ENCODE results near the gene RNF223.

The RNF223 gene

DNA sequence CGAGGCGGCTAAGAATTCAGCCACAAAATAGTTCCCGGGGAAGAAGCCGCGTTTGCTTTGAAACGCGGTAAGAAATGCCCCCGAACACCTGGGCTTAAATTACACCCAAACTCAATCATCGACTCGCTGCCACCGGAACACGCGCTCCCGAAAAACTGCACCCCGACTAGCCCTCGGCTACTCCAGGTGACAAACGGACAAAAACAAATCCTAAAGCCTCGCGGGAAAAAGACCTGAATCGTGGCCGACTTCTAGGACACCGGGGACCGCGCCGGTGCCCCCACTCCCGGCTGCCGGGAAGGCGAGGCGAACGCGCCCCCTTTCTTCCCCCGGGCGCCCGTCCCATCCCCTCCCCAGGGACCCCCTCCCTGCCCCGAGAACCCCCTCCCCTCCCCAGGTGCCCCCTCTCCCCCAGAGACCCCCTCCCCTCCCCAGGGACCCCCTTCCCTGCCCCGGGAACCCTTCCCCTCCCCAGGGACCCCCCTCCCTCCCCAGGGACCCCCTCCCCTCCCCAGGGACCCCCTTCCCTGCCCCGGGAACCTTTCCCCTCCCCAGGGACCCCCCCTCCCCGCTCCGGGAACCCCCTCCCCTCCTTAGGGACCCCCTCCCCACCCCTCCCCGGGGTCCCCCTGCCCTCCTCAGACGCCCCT, 41.2 kb upstream of the RNF223 start:
- DNase-seq (ENCODE audit: low read depth, low spot score), result no peak
- TF ChIP-seq, protein P1, sequence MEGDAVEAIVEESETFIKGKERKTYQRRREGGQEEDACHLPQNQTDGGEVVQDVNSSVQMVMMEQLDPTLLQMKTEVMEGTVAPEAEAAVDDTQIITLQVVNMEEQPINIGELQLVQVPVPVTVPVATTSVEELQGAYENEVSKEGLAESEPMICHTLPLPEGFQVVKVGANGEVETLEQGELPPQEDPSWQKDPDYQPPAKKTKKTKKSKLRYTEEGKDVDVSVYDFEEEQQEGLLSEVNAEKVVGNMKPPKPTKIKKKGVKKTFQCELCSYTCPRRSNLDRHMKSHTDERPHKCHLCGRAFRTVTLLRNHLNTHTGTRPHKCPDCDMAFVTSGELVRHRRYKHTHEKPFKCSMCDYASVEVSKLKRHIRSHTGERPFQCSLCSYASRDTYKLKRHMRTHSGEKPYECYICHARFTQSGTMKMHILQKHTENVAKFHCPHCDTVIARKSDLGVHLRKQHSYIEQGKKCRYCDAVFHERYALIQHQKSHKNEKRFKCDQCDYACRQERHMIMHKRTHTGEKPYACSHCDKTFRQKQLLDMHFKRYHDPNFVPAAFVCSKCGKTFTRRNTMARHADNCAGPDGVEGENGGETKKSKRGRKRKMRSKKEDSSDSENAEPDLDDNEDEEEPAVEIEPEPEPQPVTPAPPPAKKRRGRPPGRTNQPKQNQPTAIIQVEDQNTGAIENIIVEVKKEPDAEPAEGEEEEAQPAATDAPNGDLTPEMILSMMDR (IDR thresholded peaks at IDR 0.05; ENCODE audit: low read depth, low read length), result no peak
- in situ Hi-C loops (cut with HindIII; ENCODE audit: low sequenced_read_pairs), result no loop called here
- H3K4me3 ChIP-seq (ENCODE audit: low read depth, low read length), result peak overlapping the region; percentile 58

DNA sequence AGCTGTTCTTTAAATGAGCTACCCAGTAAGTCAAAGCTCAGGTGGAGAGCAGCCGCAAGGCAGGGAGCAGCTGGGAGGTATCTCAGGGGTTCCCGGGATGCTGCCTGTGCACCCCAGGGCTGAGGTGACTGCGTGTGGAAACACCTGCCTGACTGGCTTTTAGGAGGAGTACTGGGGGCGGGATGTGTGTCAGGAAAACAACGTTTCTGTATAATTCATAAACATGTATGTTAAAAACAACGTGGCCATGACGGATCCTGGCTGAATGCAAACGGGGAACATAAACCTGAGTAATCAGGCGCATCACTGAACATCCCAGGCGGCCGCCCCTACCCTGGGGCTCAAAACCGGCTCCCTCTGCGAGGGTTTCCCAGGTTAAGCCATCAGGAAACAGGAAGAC, 40.3 kb upstream of the RNF223 start:
- H3K4me3 ChIP-seq (ENCODE audit: low read depth, low read length), result no peak overlapping the region
- TF ChIP-seq, protein P1 (IDR thresholded peaks at IDR 0.05; ENCODE audit: low read depth, low read length), result no peak

DNA sequence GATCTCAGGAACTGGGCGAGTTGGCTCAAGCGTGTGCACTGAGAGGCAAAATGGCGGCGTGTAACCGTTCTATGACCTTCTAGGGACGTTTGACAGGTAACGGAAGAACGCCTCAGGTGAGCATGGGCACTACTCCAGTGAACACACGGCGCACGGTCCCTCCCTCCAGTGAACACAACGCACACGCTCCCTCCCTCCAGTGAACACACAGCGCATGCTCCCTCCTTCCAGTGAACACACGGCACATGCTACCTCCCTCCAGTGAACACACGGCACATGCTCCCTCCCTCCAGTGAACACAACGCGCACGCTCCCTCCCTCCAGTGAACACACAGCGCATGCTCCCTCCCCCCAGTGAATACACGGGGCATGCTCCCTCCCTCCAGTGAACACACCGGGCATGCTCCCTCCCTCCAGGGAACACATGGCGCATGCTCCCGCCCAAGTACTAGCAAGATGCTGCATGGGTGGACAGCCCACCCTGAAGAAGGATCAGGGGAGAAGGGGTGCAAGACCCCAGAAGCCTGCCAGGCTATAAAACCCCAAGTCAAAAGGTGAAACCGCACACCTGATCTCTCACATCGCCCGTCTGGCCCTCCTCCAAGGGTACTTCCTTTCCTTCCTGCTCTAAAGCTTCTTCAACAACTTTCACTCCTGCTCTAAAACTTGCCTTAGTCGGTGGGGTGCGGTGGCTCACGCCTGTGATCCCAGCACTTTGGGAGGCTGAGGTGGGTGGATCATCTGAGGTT, 38.3 kb upstream of the RNF223 start:
- in situ Hi-C loops (cut with HindIII; ENCODE audit: low sequenced_read_pairs), result no loop called here
- DNase-seq (ENCODE audit: low read depth, low spot score), result no peak
- H3K4me3 ChIP-seq (ENCODE audit: low read depth, low read length), result no peak overlapping the region

More for the DNA sequence above, 40.3 kb upstream of the RNF223 start:
- in situ Hi-C loops (cut with HindIII; ENCODE audit: low sequenced_read_pairs), result no loop called here
- DNase-seq (ENCODE audit: low read depth, low spot score), result no peak

DNA sequence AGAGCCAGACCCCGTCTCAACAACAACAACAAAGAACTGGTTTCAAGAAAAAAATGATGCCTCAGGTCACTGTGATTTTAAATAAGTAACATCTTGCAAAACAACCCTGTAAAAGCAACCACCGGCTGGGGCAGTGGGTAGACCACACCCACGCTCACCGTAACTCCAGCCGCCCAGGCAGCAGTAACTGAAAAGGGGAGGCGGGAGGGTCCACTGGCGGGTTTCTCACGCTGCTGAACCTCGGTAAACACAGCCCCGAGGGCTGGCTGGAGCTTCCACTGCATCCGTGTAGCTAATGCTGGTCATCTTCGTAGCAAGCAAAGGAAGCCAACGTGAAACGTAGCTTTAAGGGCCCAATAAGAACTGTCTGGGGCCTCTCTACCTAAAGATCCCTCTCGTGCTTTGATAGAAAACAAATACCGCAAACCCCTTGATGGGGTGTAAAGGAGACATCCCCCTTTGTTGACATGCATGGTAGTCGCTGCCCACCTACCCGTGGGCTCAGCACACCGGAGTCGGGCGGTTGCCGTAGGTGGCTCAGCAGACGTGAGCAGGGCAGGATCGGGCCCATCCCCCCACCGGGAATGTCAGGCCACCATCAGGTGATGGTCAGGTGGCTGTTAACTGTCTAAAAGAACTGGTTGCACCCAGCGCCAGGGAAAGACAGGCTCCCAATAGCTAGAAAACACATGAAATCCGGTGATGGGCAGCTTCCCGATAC, 37.6 kb upstream of the RNF223 start:
- H3K4me3 ChIP-seq (ENCODE audit: low read depth, low read length), result no peak overlapping the region
- DNase-seq (ENCODE audit: low read depth, low spot score), result no peak
- TF ChIP-seq, protein P1 (IDR thresholded peaks at IDR 0.05; ENCODE audit: low read depth, low read length), result no peak
- in situ Hi-C loops (cut with HindIII; ENCODE audit: low sequenced_read_pairs), result no loop called here

More for the DNA sequence above, 38.3 kb upstream of the RNF223 start:
- TF ChIP-seq, protein P1 (IDR thresholded peaks at IDR 0.05; ENCODE audit: low read depth, low read length), result no peak

DNA sequence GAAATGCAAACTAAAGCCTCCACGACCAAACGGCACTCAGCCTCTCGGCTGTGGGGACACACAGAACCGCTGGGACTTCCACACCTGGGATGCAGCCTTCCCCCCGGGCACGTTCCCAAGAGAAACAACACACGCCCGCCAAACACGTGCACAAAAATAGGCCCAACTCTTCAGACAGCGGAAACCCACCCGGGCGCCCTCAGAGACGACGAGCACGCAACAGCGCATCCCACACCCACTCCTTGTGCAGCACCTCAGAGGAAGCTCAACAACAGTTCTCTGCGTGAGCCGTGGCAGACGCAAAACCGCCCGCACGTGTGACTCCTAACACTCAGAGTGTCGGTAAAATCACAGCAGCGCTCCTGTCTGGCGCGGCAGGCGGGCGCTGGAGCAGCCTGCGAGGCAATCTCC, 36.5 kb upstream of the RNF223 start:
- in situ Hi-C loops (cut with HindIII; ENCODE audit: low sequenced_read_pairs), result no loop called here
- TF ChIP-seq, protein P1 (IDR thresholded peaks at IDR 0.05; ENCODE audit: low read depth, low read length), result no peak
- no peak overlapping the region for H3K4me3 ChIP-seq (ENCODE audit: low read depth, low read length)
- no peak for DNase-seq (ENCODE audit: low read depth, low spot score)

DNA sequence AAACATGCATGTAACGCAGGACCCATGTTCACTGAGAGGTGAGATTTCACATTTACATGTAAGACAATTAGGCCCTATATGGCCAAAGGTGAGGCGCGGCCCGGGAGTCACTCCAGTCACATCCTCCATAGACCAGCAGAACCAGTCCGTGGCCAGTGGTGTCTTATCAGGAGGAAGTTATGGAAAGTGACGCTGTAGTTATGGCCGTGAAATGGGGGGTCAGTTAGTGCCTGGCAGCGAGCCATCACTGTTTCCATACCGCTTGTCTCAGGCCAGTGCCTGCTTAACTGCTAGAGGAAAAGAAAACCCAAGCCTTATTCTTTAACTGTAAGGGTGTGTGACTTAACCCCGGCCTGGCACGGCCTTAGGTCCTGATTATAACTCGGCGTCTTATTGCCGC, 35.6 kb upstream of the RNF223 start:
- H3K4me3 ChIP-seq (ENCODE audit: low read depth, low read length), result no peak overlapping the region
- in situ Hi-C loops (cut with HindIII; ENCODE audit: low sequenced_read_pairs), result no loop called here
- TF ChIP-seq, protein P1 (IDR thresholded peaks at IDR 0.05; ENCODE audit: low read depth, low read length), result no peak
- no peak for DNase-seq (ENCODE audit: low read depth, low spot score)
